ENCODE results near the gene CC2D1A.

DNA sequence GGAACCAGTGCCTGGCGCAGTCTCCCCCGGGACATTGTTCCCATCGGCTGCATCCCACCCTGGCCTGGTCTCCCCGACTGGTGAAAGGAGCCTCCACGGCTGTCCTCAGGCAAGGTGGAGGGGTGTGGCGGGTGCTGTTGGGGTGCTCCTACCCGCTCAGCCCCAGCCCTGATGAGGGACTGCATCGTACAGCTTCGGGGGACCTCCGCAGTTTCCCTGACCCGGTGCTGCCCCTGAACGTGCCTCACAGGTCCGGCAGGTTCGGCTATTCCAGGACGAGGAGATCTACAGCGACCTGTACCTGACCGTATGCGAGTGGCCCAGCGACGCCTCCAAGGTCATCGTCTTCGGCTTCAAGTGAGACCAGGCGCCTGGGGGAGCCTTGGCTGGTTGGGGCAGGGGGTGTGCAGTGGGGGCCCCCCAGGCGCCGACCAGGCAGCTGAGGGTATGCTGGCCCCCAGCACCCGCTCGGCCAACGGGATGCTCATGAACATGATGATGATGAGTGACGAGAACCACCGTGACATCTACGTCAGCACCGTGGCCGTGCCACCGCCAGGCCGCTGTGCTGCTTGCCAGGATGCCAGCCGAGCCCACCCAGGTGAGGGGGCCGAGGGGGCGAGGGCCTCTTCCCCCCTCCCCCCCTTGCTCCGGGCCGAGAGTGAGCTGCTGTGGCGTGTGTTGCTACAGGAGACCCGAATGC is 49.8 kb downstream of the CC2D1A start:
- TF ChIP-seq REST (IDR thresholded peaks at IDR 0.05; ENCODE audit: low read depth) (no peak), TCF12 (IDR thresholded peaks at IDR 0.05; ENCODE audit: low read depth) (no peak), ZBTB7A (IDR thresholded peaks at IDR 0.05; ENCODE audit: low read depth) (no peak), FOXM1 (IDR thresholded peaks at IDR 0.05; ENCODE audit: borderline replicate concordance, low read depth) (no peak), EGR1 (IDR thresholded peaks at IDR 0.05) (no peak), MAX (IDR thresholded peaks at IDR 0.05) (no peak), TAF1 (IDR thresholded peaks at IDR 0.05; ENCODE audit: low read depth) (no peak), CEBPB (IDR thresholded peaks at IDR 0.05) (no peak), YY1 (IDR thresholded peaks at IDR 0.05; ENCODE audit: low read depth) (no peak)

Measured in Ishikawa (cell line).